ENCODE results near the gene NXPH3.

GRCh38 chr17:49630113-49630900, 54.6 kb downstream of the NXPH3 start:
- TF ChIP-seq PRDM4 (tag by site-specific recombination; IDR thresholded peaks at IDR 0.05) (no peak), ZNF433 (tag by site-specific recombination; IDR thresholded peaks at IDR 0.05; ENCODE audit: low read depth) (no peak), ZNF324 (tag by site-specific recombination; IDR thresholded peaks at IDR 0.05) (no peak), REST (tag by site-specific recombination; IDR thresholded peaks at IDR 0.05) (no peak), CTCF (tag by site-specific recombination; IDR thresholded peaks at IDR 0.05) (no peak), ZNF660 (tag by site-specific recombination; IDR thresholded peaks at IDR 0.05) (no peak), ZNF138 (tag by site-specific recombination; IDR thresholded peaks at IDR 0.05; ENCODE audit: borderline replicate concordance) (no peak)
- TF ChIP-seq, protein P1, sequence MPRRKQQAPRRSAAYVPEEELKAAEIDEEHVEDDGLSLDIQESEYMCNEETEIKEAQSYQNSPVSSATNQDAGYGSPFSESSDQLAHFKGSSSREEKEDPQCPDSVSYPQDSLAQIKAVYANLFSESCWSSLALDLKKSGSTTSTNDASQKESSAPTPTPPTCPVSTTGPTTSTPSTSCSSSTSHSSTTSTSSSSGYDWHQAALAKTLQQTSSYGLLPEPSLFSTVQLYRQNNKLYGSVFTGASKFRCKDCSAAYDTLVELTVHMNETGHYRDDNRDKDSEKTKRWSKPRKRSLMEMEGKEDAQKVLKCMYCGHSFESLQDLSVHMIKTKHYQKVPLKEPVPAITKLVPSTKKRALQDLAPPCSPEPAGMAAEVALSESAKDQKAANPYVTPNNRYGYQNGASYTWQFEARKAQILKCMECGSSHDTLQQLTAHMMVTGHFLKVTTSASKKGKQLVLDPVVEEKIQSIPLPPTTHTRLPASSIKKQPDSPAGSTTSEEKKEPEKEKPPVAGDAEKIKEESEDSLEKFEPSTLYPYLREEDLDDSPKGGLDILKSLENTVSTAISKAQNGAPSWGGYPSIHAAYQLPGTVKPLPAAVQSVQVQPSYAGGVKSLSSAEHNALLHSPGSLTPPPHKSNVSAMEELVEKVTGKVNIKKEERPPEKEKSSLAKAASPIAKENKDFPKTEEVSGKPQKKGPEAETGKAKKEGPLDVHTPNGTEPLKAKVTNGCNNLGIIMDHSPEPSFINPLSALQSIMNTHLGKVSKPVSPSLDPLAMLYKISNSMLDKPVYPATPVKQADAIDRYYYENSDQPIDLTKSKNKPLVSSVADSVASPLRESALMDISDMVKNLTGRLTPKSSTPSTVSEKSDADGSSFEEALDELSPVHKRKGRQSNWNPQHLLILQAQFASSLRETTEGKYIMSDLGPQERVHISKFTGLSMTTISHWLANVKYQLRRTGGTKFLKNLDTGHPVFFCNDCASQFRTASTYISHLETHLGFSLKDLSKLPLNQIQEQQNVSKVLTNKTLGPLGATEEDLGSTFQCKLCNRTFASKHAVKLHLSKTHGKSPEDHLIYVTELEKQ (tag by site-specific recombination; IDR thresholded peaks at IDR 0.05; ENCODE audit: borderline replicate concordance) = no peak
